ACC112 (cell line): Measurements from ENCODE around the gene RINL.
A peak's percentile ranks its signal among the peaks of the same experiment; 100 is the strongest.

Experiments
- H2AFZ ChIP-seq: fragments of 200-600 bp; sonication (generic); one replicate; pipeline ENCODE4 v1.6.0; 2017; ENCODE audit warnings: antibody characterized with exemption, low read length; ENCODE audit not compliant: unreplicated experiment
- H3K27ac ChIP-seq: fragments of 200-600 bp; sonication (generic); 2 replicates; pipeline ENCODE4 v1.5.1; 2014; ENCODE audit warnings: low read depth, mild to moderate bottlenecking, antibody characterized with exemption, low read length, moderate library complexity
- H3K27me3 ChIP-seq: fragments of 200-600 bp; sonication (generic); 2 replicates; pipeline ENCODE4 v1.6.1; 2014; ENCODE audit warnings: mild to moderate bottlenecking, antibody characterized with exemption, low read length, moderate library complexity, mixed read lengths; ENCODE audit not compliant: insufficient read depth
- H3K36me3 ChIP-seq: fragments of 200-600 bp; sonication (generic); 2 replicates; pipeline ENCODE4 v1.6.1; 2016; ENCODE audit warnings: mild to moderate bottlenecking, antibody characterized with exemption, low read length, moderate library complexity, mixed read lengths; ENCODE audit not compliant: insufficient read depth
- H3K4me1 ChIP-seq: fragments of 200-600 bp; sonication (generic); one replicate; pipeline ENCODE4 v1.6.1; 2016; ENCODE audit warnings: low read length, mixed read lengths; ENCODE audit not compliant: insufficient read depth, unreplicated experiment, control insufficient read depth
- H3K4me3 ChIP-seq: fragments of 200-600 bp; sonication (generic); 2 replicates; pipeline ENCODE4 v1.5.1; 2014; ENCODE audit warnings: mild to moderate bottlenecking, low read depth, low read length
- H3K79me2 ChIP-seq: fragments of 200-600 bp; sonication (generic); one replicate; pipeline ENCODE4 v1.6.0; 2016; ENCODE audit warnings: low read length; ENCODE audit not compliant: control insufficient read depth, unreplicated experiment, insufficient read depth

Gene RINL

DNA sequence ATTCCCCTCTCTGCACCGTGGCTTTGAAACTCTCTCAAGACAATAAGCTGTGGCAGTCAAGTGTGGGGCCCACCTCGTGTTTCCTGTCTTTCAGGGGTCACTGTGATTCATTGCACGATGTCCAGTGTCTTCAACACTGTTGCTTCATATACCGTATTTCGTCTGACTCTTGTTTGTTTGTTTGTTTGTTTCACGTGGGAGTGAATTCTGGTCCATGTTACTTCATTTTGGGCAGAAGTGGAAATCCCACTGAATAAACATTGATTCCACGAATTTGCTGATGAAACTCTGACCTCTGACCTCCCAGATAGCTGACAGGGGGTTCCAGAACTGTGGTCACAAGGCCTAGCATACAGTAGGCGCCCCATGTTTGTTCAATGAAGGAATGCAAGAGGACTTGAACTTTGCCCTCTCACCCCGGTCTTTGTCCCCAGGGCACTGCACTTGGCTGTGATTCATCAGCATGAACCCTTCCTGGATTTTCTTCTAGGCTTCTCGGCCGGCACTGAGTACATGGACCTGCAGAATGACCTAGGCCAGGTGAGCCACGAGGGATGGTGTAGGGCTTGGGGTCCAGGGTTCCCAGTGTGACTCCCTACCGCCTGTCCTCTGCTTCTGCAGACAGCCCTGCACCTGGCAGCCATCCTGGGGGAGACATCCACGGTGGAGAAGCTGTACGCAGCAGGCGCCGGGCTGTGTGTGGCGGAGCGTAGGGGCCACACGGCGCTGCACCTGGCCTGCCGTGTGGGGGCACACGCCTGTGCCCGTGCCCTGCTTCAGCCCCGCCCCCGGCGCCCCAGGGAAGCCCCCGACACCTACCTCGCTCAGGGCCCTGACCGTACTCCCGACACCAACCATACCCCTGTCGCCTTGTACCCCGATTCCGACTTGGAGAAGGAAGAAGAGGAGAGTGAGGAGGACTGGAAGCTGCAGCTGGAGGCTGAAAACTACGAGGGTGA, 26.8 kb upstream of the RINL start:
- H3K79me2 ChIP-seq: peaks cover 3% of the 10 kb centered on the region
- H2AFZ ChIP-seq: no peak overlapping the region
- H3K4me1 ChIP-seq: no peaks in the 10 kb centered on the region
- peaks cover 15% of the 10 kb centered on the region; the same call in 1 of the 2 replicates for H3K36me3 ChIP-seq
- no peak overlapping the region for H3K27ac ChIP-seq
- H3K4me3 ChIP-seq: no peak overlapping the region
- no peaks in the 10 kb centered on the region for H3K27me3 ChIP-seq

DNA sequence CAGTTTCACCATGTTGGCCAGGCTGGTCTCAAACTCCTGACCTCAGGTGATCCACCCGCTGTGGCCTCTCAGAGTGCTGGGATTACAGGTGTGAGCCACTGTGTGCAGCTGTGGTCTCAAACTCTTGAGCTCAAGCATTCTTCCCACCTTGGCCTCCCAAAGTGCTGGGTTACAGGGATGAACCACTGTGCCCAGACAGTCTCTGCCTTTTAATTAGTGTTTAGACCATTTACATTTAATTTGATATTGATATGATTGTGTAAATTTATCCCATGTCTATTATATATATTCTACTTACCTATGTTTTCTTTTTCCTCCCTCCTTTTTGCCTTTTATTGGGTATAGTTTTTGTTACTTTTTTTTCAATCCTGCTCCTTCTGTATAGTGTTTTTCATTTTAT, 23.6 kb upstream of the RINL start:
- no peaks in the 10 kb centered on the region for H3K27me3 ChIP-seq
- H3K36me3 ChIP-seq: peaks cover 5% of the 10 kb centered on the region; the same call in 1 of the 2 replicates
- peaks cover 3% of the 10 kb centered on the region for H3K79me2 ChIP-seq
- no peak overlapping the region for H3K27ac ChIP-seq
- no peak overlapping the region for H3K4me3 ChIP-seq
- no peaks in the 10 kb centered on the region for H3K4me1 ChIP-seq
- H2AFZ ChIP-seq: no peak overlapping the region

DNA sequence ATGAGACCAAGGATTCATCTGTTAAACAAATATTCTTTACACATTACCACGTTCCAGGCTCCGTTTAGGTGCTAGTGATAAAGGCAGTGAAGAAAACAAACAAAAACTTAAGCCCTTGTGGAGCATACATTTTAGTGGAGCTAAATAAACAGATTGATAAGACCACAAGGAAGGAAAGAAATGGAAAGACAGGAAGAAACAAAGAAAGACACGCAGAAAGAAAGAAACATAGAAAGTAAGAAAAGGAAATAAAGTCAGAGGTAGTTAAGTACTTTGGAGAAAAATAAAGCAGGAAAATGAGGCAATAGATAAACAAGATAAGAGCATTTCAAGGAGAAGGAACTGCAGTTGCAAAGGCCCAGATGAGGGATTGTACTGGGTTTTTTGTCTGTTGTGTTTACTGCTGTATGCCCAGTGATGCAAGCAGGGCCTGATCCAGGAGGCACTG, 22.7 kb upstream of the RINL start:
- no peaks in the 10 kb centered on the region for H3K27me3 ChIP-seq
- H3K79me2 ChIP-seq: peaks cover 3% of the 10 kb centered on the region
- H3K4me1 ChIP-seq: no peaks in the 10 kb centered on the region
- no peak overlapping the region for H2AFZ ChIP-seq
- H3K36me3 ChIP-seq: peaks cover 5% of the 10 kb centered on the region; the same call in 1 of the 2 replicates
- peak overlapping the region; percentile 79 for H3K27ac ChIP-seq
- peak overlapping the region; percentile 90 for H3K4me3 ChIP-seq

DNA sequence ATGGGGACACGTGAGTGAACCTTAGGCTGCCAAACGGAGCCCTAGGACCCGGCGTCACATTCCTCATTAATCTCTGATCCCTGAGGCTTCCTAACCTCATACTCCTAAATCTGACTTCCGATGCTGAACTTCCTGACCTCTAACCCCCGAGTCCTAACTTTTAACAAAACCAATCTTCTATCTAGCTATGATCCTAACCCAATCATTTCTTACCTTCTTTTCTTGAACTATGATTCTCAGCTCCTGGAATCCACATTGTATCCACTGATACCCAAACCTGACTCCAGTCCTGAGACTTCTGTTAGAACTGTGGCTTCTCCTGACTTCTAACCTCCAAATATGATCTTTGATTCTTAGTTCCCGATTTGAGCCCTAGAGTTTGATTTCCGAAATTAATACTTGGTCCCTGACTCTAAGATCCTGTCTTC, 22.1 kb upstream of the RINL start:
- Histone ChIP-seq H3K27ac (peak overlapping the region; percentile 79), H3K4me3 (peak overlapping the region; percentile 90), H3K79me2 (peaks cover 3% of the 10 kb centered on the region), H3K36me3 (no peaks in the 10 kb centered on the region; the same call in 1 of the 2 replicates), H2AFZ (peak overlapping the region; percentile 81), H3K4me1 (no peaks in the 10 kb centered on the region), H3K27me3 (no peaks in the 10 kb centered on the region)

DNA sequence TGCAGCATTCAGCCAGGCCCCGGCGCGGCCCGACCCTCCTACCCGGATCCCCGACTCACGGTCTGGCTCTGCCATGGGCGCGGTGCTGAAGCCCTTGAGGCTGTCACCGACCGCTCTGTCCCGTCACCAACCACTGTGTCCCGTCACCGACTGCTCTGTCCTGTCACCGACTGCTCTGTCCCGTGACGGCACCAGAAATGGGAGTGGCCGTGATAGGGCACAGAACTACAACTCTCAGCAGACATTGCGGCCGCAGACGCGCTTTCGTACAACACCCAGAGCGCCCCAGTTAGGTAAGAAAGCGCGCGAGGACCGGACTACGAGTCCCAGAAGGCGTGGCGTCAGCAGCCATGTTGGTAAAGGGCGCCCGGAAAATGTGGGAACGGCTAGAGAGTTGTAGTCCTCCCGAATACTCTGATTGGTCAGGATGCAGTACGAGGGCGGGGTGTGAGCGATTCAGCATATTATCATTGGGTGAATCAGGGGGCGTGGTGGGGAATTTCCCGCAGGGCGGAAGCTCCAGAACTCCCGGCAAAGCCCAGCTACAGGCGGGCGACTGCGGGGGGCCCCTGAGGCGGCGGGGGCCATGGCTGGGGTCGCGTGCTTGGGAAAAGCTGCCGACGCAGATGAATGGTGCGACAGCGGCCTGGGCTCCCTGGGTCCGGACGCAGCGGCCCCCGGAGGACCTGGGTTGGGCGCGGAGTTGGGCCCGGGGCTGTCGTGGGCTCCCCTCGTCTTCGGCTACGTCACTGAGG, 21.5 kb upstream of the RINL start, which contains the start of the genes NFKBIB and SIRT2:
Gene NFKBIB, plus strand, starts transcription at position 523 of the 755 bp plus-strand sequence. Its CDS starts 64 bp downstream, at position 587.
Gene SIRT2, minus strand, starts transcription at position 172 of the 755 bp plus-strand sequence. Its CDS starts 97 bp downstream, at position 75.
- H3K79me2 ChIP-seq: peaks cover 3% of the 10 kb centered on the region
- no peaks in the 10 kb centered on the region for H3K4me1 ChIP-seq
- H3K27me3 ChIP-seq: no peaks in the 10 kb centered on the region
- H3K4me3 ChIP-seq: peak within 1 kb of the TSS; percentile 90
- H2AFZ ChIP-seq: peak within 1 kb of the TSS; percentile 81
- H3K27ac ChIP-seq: peak within 1 kb of the TSS; percentile 79
- H3K36me3 ChIP-seq: no peaks in the 10 kb centered on the region; the same call in 1 of the 2 replicates

DNA sequence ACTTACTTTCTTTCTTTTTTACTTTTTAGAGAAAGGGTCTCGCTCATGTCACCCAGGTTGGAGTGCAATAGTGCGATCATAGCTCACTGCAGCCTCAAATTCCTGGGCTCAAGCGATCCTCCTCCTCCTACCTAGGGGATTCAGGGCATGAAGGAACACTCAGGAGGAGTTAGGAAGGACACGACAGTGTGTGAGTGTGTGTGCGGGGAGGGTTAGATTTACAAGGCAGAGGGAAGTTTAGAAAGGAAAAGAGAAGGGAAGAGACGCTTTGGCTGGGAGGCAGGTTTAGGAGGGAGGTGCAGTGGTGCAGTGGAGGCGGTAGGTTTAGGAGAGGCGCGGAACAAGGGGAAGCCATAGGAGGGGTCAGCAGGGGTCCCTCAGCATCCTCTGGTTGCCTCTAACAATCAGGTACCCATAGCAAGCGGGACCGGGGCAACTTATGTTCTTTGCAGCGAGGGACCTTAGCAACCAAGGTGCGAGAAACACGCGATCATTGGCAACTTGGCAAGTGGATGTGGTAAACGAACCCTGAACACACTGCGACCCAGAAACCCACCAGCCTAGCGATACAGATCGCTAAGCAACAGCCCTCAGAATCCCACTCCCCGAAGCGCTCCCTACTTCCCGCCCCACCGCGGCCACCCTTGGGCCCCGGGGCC, 20.8 kb upstream of the RINL start:
- Histone ChIP-seq H3K27ac (no peak overlapping the region), H2AFZ (peak overlapping the region; percentile 80), H3K4me1 (no peaks in the 10 kb centered on the region), H3K79me2 (peaks cover 3% of the 10 kb centered on the region), H3K27me3 (no peaks in the 10 kb centered on the region), H3K4me3 (peak overlapping the region; percentile 90), H3K36me3 (no peaks in the 10 kb centered on the region)

DNA sequence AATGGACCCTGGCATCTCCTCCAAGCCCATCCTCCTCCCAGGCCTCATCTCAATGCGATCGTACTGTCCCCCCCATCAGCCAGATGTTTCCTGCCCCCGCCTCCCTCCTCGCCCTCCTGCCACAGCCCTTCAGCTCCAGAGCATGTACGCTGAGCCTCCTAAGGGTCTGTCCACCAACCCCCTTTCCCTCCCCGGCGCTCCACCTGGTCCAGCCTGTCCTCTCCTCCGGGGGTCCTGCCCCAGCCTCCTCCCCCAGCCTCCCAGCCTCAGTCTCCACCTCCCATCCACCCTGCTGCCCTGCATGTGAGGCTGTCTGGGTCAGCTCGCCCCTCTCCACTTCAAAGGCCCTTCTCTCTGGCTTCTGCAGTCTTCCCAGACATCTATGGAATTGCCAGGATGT, 16.9 kb upstream of the RINL start:
- Histone ChIP-seq H3K27ac (no peak overlapping the region), H3K36me3 (no peaks in the 10 kb centered on the region), H3K79me2 (no peaks in the 10 kb centered on the region), H2AFZ (no peak overlapping the region), H3K4me3 (no peak overlapping the region), H3K4me1 (no peaks in the 10 kb centered on the region), H3K27me3 (no peaks in the 10 kb centered on the region)

DNA sequence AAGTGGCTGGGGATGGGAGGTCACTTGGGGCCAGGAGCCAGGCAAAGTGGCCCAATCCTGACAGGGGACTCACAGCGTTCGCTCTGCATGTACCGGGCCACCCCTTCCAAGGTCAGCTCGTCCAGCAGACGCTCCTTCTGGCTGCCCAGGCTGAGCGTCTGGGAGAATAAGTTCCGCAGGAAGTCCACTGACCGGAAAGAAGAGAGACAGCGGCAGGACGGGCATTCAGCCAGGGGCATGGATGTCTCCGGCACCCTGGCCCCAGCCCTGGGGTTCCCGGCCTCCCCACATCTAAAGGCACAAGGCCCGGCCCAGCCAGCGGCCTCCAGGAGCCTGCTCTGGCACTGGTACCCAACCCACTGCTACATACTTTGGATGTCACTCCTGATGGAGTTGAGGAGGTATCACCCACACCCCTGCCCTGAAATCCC, 15.3 kb upstream of the RINL start:
- H3K27me3 ChIP-seq: no peaks in the 10 kb centered on the region
- no peaks in the 10 kb centered on the region for H3K79me2 ChIP-seq
- no peaks in the 10 kb centered on the region for H3K36me3 ChIP-seq
- no peaks in the 10 kb centered on the region for H3K4me1 ChIP-seq
- H3K4me3 ChIP-seq: no peak overlapping the region
- no peak overlapping the region for H3K27ac ChIP-seq
- H2AFZ ChIP-seq: no peak overlapping the region

DNA sequence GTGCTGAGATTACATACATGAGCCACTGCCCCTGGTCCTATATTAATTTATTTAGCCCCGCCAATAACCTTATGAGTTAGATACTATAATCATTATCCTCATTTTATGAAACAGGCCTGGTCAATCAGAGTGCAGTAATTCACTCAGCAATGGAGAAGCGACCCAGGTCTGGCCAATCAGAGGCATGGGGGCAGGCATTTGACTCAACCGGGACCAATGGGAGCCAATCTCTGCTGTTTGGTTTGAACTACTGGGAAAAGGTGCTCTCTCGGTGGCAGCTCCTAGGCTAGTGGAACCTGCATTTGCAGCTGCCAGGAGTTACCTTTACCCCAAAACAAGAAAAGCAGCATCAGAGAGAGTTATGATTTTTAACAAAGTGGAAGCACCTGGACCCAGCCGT, 14.8 kb upstream of the RINL start:
- no peaks in the 10 kb centered on the region for H3K4me1 ChIP-seq

DNA sequence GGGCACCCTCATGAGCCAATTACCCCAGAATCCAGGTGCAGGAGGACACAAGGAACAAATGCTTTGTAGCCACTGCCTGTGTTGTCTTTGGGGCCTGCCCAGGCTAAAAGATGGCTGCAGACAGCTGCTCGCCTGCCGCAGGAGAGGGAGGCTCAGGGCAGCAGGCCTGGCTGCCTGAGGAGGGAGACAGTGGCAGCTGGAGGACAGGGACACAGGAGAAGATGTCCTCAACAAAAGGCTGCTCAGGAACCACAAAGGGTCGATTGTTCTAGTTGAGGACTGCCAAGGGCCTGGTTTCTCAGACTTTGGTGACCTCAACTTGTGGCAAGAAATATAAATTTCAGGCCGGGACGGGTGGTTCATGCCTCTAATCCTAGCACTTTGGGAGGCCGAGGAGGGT, 13.7 kb upstream of the RINL start:
- no peaks in the 10 kb centered on the region for H3K79me2 ChIP-seq
- no peak overlapping the region for H3K27ac ChIP-seq
- H3K4me3 ChIP-seq: no peak overlapping the region
- H3K36me3 ChIP-seq: no peaks in the 10 kb centered on the region
- no peak overlapping the region for H2AFZ ChIP-seq
- H3K4me1 ChIP-seq: no peaks in the 10 kb centered on the region
- H3K27me3 ChIP-seq: no peaks in the 10 kb centered on the region

More for the DNA sequence above, 14.8 kb upstream of the RINL start:
- Histone ChIP-seq H3K79me2 (no peaks in the 10 kb centered on the region), H2AFZ (no peak overlapping the region), H3K4me3 (no peak overlapping the region), H3K27me3 (no peaks in the 10 kb centered on the region), H3K36me3 (no peaks in the 10 kb centered on the region), H3K27ac (no peak overlapping the region)
